Fibroblast of skin of abdomen (primary cell): Measurements from ENCODE around the gene CDH6. TPM values are rescaled to one million over a fixed set of nuclear protein-coding genes. Genes with fewer than 3 reads are reported as not detected.

Experiments used
- DNase-seq: peaks from one replicate; pipeline ENCODE4 v3.0.0-alpha.2; 2013
- polyA plus RNA-seq, 2 experiments: library from polyadenylated mRNA; unstranded; fragments of 120-200 nt; gene quantifications; one replicate each; pipeline ENCODE4 v1.2.1, GENCODE V29; 2013; ENCODE audit not compliant: insufficient read length in 2 of 2

Gene CDH6
- polyA plus RNA-seq (2013, experiment 1 of 2; ENCODE audit: insufficient read length) = 4.8 TPM
- polyA plus RNA-seq (2013, experiment 2 of 2; ENCODE audit: insufficient read length) = 4.7 TPM

DNA sequence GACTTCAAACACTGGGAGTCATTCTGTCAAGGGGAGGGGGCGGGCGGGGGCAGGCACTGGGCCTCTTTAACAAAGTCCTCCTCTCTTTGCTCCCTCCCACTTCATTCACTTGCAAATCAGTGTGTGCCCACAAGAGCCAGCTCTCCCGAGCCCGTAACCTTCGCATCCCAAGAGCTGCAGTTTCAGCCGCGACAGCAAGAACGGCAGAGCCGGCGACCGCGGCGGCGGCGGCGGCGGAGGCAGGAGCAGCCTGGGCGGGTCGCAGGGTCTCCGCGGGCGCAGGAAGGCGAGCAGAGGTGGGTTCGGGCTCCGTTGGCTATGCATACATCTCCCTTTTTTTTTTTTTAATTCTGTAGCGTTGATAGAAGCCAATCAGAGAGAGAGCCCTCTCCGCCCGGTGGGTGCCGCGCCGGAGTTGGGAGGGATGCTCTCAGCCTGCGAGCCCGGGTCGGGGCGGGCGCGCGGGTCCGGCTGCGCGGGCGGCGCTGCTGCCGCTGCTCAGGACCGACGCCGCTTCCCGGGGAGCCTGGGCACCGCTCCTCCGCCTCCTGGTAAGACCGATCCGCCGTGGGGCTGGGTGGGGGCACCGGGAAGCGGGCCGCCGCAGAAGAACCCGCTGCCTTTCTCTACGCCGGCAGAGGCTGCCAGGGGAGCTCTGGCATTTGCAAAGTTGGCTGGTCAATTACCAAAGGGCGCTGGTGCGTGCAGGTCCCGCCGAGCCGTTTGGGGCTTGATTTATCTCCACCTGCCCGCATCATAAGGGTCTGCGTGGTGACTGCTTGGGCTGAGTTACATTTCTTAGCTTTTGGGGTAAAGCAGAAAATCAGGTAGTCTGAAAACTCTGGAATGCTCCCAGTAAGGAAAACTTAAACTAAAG is at the start of gene CDH6:
Gene CDH6, plus strand, starts transcription at position 96 of the 877 bp plus-strand sequence. CDS start 73,788 bp downstream, outside the sequence.
- DNase-seq = peak; percentile 23

DNA sequence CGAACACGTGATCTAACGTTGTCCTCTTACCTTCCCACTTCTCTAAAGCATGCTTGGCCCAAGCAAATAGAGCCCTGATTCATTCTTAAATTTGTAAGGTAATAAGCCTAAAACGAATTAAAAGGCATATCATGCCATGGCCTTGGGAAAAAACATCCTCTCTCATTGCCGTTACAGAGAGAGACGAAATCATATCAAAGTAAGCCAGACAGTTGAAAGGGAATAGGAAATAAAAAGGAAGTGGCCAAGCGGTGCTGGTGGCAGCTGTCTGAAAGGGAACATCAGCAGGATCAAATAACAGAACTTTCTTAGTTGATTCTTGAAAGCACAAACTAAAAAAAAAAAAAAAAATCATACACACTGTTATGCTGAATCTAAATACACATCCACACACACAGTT is 49.1 kb upstream of the CDH6 start:
- DNase-seq = no peak

DNA sequence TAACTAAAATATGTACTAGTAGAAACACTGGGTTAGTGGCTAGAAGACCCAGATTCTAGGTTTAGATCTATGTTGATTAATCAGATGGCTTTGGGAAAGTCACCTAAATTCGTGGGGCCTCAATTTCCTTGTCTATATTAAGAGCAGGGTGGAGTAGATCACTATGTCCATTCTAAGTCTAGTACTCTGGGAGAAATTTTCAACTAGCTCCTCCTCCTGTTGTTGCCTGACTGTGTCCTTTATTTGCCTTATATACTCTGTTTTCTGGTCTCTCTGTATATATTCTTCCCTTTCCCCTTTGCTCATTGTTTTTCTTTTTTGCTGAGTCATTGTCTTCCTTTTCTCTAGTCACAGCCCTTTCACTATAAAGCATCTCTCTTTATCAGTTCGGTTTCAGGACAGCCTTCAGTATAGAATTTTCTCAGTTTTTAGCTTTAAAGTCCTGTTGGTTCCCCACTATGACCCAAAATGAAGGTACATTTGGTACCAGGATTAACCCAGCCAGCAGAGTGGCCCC is 44.5 kb upstream of the CDH6 start:
- DNase-seq = peak; percentile 8

DNA sequence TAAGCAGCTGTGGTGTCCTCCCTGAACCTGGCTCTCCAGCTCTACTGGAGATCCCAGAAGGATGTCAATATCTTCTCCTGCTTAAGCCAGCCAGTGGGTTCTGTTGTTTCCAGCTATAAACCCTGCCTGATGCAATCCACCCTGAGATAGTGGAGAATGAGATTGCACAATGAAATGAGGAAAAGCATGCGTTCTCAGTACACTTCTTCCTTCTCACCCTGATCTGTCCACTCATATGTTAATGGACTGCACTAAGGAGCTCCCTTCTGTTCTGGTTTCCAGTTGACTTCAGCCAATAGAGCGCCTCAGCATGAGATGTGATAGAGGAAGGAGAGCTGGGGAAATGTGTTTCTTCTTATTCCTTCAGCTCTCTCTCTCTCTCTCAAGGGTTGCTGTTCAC is 40.0 kb upstream of the CDH6 start:
- DNase-seq = peak; percentile 39

DNA sequence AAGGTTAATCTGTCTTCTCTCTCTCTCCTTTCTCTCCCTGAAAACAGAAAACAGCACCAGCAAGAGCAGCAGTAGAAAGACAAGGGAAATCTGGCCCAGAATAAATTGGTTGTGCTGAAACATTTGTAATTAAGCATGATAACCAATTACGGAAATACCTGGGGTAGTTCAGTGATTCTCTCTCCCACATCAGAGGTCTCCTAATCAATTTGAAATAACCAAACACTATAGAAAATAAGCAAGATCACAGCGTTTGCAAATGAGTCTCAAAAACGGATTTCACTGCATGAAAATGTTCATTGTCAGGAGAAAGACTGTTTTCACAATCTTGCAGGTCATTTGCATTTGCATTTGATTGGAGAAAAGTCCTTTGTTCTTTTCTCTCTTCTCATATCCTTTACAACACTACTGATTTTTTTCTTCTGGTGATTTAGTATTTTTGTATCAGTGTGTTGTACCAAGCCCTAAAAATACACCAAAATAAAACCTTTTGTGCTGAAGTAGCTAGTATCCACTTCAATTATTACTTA is 36.8 kb upstream of the CDH6 start:
- DNase-seq = no peak

DNA sequence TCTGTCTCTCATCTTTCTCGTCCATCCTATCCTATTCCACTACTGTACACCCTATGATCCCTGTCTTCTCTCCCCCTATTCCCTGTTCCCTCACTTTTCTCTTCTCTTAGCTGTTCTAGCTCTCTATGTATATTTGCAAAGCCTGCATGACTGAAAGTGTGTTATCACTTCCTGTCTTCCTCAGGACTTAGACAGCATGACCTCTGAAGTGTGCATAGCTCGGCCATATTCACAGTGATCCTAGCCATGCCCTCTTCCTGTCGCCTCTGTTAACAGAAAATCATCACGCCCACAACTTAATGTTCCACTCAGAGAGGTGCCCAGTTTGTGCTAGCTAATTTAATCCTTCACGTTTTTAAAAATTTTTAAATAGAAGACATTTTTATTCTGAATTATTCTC is 35.8 kb upstream of the CDH6 start:
- DNase-seq = no peak

DNA sequence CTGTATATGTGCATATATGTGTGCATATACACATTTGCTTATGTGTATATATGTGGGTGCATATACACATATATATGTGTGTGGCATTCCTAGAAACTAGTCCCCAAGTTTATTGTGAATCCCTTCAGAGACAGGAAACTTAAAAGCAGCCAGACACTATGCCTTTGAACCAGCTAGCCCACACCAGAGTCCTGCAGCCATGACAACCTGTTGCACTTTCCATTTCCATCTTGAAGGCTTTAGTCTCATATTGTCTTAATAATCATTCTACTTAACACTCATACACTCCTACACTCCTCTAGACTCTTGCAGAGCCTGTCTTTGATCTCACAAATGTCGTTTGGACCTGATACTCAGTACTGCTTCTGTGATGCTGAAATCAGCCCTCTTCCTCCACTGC is 34.8 kb upstream of the CDH6 start:
- no peak for DNase-seq

DNA sequence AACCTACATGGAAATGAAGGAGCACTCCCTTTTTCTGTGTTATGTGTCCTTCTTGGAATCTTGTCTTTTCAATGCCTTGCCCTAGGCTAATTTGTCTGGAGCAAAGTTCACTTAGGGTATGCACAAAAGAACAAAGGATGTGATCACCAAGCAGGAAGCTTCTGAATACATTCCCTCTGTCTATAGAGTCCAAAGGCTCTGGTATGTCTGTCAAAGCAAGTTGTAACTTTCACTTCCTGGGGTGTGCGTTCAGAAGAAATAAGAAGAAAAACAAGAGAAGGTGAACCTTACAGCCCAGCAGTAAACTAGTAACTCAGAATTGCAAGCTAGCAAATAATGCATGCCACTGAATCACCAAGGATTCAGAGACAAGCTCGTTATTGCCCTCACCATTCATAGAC is 31.7 kb upstream of the CDH6 start:
- peak; percentile 4 for DNase-seq

DNA sequence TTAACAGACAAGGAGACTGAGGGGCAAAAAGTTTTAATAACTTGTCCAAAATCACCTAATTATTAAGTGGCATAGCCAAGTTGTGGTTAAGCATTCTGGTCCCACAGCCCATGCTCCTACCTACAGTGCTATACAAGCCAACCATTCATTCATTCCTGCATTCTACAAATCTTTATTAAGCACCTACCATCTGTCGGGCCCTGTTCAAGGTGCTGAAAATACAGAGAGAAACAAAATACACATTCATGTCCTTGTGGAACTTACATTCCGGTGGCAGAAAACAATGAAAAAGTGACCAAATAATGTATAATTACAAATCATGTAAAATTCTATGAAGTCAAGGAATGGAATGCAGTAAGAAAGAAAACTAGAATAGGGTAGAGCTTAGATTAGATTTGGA is 27.8 kb upstream of the CDH6 start:
- no peak for DNase-seq

DNA sequence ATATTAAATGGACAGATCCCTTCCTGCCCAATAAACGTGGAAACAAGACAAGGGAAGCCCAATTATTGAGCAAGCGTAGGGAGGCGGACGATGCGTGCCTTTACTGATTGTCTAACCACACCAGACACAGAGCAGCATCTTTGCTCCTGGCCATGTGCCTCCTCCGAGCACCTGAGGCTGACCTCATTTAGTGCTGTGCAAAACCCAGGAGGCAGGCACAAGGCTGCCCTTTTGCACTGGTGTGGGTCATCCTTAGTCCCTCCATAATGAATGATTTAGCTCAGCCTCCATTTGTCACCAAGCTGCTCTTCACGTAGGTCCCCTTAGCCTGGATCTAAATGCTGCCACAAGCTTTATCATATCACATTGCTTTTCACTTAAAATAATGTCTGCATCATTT is 24.1 kb upstream of the CDH6 start:
- DNase-seq = no peak

DNA sequence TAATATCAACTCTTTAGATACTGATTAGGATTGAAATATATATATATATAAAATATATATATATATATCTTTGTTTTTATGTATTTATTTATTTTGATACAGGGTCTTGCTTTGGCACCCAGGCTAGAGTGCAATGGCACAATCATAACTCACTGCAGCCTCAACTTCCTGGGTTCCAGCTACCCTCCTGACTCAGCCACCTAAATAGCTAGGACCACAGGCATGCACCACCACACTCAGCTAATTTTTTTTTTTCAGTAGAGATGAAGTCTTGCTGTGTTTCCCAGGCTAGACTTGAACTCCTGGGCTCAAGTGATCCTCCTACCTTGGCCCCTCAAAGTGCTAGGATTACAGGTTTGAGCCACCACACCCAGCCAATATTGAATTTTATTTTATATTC is 20.6 kb upstream of the CDH6 start:
- no peak for DNase-seq

DNA sequence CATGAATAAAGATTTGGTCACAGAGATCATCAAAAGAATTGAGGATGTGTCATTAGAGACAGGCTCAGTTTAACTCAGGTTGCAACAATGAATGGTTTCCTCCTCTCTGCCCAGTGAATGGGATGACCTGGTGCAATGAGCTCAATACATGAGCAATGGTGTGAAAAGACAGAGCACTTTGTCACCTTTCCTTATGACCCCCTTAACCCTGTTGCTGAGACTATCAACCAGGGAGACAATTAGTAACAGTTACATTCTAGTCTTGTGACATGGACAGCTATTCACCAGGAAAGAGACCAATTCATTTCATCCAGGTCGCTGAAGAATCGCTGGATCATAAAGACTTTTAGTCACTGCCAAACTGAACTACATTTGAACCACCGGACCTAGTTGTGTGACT is 19.9 kb upstream of the CDH6 start:
- no peak for DNase-seq

DNA sequence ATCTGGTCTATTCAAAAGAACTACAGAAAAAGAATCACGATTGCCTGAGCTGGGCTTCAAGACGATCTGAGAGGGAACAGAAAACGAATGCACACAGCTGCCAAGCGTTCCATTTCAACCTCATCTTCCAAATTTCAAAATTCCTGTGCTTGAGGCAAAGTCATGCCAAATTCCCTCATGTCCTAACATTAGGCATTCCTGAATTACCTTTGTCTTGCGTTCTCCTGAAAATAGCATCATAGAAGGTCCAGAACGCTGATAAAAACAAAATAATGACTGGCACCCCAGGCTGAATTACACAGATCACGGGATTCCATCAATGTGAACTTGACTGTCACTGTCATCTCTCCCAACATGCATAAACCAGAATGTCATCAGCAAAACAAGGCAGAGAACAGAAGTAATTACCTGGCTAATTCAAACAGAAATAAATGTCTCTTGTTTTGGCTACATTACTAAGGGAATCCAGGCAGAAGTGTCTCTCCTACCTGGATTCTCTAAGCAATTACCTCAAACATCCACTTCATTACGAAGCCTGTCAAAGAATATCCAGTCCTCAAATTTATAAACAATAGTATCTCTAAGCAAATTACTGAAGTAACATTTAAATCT is 12.0 kb upstream of the CDH6 start:
- no peak for DNase-seq

DNA sequence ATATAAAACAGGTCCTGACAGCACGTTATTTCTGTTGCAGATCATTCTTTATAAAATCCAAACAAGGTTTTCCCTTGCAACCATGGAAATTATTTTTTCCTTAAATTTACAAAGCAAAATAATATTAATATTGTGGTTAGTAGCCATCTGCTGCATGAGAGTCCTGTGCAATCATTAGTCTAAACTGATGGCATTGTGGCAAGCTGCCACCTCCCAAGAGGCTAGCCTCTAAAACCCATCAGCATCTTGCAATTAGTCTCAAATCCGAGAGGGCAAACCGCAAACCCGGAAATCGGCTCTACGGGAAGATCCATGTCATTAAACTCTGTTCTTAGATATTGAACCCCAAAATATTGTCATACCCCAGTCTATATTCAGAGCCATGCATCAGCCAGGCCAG is 11.3 kb upstream of the CDH6 start:
- no peak for DNase-seq

DNA sequence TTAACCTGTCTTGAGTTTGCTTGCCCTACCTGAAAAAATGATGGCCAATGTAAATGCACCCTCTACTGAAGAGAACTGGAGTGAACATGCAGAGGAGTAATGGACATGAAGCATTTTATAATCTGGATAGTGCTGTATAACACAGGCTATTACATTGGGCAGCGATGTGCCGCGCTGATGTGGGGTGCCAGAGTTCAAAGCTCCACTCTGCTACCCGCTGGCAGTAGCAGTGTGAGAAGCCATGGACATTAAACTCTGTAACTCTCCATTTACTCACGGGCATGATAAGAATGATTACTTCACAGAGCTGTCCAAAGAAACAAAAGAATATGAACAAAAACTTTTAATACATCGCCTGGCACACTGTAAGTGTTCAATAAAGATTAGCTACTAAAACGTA is 7.5 kb upstream of the CDH6 start:
- DNase-seq = no peak

DNA sequence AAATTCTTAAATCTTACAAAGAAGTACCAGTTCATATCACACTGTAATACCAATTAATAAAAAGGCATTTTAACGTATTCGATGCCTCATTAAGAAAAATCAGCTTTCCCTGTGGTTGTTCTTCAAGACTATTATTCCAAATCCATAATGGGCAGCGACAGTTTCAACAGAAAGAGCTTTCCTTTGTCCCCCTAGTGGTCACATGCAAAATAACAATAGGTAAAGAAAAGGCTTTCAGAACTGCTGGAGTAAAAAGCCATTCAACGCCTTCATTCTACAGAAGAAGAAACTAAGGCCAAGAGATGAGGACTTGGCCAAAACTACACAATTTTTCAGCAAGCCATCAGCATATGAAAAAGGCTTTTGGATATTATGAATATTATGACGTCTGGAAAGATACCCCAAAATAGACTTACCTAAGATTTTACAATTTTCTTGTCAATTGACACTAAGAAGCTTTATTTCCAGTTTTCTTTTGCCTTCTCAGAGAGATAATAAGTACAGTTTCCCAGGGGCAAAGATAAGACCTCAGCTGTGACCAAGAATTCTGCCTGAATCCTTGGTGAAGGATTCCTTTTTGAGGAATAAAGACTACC is 6.7 kb upstream of the CDH6 start:
- DNase-seq = peak; percentile 47

DNA sequence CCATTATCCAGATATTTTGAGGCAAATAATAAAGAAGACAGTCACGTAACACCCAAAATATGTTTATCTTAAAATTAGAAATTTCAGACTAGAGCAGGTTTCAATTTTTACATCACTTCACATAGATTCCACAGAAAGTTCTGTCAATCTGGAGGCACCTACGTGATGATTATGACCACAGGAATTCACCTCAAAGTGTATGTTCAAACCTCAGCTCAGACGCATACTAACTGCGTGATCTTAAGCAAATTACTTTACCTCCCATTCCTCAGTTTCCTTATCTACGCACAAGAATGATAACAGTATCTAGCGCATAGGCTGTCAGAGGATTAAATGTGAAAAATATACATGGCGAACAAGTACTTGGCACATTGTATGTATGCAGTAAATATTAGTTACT is 5.9 kb upstream of the CDH6 start:
- DNase-seq = no peak

DNA sequence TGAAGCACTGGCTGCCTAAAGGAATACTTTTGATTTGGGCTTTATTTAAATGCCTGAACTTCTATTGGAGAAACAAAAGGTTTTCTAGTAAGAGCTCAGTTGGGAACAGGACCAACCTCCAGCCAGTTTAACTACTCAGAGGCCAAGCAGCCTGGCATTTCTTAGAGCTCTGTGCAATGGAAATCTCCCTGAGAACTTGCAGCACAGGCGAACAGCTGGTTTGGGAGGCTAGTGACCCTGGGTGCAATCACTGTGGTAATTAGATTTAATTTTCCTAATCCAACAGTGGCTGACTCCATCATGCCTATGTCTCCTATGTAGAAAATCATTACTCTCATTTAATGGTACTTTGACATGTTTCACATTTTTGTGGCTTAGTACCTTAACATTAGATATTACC is 1.0 kb upstream of the CDH6 start:
- DNase-seq = no peak

DNA sequence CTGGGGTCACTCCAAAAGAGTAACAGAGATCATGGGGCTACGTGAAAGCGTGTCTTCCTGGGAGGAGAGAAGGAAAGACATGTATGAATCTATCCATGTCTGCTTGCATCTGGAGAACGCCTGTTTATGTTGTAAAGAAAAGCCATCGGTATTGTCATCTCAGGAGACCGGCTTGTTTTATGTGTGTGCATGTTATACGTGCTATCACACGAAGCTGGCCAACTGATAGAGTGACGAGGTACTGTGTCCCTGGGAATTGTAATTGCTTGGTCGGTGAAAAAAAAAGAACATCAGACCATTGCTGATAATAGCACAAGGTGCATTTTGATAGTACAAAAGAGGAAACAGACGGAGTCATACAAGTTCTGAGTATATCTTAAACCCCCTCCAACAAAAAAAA is 370 bp upstream of the CDH6 start:
- no peak for DNase-seq

DNA sequence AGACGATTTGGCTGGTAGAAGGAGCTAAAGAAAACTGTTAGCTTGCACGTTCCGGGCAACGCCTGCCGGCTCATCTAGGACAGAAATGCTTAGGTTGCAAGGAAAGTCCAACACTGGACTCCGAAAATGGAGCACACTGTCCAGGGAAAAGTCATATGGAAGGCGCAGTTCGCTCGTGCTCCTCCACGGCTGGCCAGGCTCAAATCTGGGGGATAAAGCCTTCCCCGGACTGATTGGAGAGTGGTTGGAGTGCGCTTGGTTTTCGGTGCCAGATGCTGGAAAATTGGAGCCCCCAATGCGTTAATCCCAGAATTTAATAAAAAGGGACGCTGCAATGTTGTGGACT is 955 bp downstream of the CDH6 start:
- no peak for DNase-seq

DNA sequence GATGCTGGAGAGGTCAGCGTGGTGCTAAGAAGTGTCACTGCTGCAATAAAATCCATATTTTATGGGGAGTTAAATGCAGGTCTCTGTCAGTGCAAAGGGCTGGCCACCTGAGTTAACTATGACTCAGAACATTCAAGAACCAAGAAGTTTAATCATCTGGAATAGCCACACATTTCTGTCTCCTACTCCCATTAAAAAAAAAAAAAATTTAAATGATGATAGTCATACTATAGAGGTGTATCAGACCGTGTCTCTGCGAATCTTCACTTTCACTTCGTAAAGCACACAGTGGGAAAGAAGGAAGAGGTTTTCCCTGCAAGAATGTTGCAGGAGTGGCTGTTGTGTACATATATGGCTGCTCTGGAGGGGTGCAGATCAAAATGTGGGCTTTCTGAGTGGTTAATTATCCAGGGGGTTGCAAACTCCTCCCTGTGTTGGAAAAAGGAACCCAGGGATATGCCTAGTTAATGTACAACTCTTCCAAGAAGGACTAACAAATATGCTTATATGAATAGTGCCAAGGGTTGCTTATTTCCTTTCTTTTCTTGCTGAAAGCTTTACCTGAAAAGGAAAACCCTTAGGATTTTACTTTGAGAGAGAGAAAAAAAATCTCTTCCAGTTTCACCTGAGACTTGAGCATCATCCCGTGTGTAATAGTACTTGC is 1.5 kb downstream of the CDH6 start:
- DNase-seq = peak; percentile 33

DNA sequence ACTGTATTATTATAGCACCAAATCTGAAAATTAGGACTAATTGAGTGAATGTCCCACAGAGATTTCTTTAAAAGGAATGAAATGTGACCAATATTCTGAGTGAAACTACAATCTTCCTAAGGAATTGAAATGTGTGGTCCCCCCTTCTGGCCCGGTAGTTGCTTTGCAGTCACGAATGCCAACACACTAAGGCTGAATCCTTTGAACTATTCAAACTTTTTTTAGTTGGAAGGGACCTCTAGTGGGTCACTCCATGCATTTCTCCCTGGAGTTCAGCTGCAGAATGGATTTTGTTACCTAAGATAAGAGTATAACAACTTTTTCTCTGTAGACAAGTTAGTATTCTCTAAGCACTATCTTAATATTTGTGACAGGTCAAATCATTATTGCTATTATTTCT is 2.8 kb downstream of the CDH6 start:
- DNase-seq = peak; percentile 22

DNA sequence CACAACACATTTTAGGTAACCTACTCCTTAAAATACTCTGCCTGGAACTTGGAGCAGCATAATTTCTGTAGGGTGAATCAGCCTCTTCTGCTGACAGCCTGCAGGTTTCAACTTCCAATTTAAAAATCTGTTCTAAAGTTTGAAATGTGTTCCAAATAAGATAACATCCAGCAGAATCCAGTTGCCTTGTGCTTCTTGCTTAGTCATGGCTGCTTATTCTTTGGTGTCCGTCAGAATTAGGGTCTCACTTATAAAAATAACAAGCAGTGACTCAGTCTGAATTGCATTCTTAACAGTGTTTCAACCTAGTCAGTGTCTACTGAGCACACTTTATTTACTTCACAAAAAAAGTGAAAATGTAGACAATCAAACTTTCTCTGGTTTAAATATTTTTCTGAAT is 3.7 kb downstream of the CDH6 start:
- peak; percentile 69 for DNase-seq
